ENCODE data around the gene CTRB1.

DNA sequence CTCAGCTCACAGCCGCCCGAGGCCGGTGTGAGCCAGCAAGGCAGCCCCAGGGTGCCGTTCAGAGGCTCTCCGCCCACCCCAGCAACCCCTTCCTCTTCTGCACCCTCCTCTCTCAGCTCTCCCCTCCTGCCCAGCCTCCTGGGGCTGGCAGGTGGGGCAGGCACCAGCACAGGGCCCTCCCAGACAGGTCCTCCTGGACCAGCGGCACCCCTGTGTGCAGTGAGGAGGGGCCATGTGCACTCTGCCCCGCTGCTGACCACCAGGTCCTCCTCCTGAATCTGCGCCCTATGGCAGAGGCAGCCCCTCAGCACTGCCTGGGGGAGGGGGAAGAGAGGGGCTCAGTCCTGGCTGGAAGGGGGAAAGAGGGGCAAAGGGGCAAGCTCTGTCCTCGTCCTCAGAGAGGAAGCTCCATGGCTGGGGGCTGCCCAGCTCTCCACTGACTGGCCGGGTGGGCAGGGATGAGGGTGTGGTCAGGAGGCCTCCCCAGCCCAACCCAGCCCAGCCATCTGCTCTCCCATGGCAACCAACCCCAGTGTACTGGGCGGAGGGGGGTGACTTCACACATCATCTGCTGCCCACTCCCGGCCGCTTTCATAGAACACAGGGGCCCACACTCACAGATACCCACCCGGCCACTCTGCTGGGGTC is 38.0 kb downstream of the CTRB1 start:
- no peak for TF ChIP-seq POLR2A (IDR thresholded peaks at IDR 0.05)
- TF ChIP-seq, protein P1, sequence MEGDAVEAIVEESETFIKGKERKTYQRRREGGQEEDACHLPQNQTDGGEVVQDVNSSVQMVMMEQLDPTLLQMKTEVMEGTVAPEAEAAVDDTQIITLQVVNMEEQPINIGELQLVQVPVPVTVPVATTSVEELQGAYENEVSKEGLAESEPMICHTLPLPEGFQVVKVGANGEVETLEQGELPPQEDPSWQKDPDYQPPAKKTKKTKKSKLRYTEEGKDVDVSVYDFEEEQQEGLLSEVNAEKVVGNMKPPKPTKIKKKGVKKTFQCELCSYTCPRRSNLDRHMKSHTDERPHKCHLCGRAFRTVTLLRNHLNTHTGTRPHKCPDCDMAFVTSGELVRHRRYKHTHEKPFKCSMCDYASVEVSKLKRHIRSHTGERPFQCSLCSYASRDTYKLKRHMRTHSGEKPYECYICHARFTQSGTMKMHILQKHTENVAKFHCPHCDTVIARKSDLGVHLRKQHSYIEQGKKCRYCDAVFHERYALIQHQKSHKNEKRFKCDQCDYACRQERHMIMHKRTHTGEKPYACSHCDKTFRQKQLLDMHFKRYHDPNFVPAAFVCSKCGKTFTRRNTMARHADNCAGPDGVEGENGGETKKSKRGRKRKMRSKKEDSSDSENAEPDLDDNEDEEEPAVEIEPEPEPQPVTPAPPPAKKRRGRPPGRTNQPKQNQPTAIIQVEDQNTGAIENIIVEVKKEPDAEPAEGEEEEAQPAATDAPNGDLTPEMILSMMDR (IDR thresholded peaks at IDR 0.05) = no peak
